ENCODE data around the gene RPAP2. TPM values are rescaled to one million over a fixed set of nuclear protein-coding genes. Genes with fewer than 3 reads are reported as not detected.

Gene RPAP2
- total RNA-seq, 2 experiments from 2014 or later = 23.4 to 26.5 TPM

- intact Hi-C loops (cut with DNase I, micrococcal nuclease) = no loop called here
- CTCF ChIA-PET = no interaction called here
- ATAC-seq (ENCODE audit: poor library complexity) (no peak), DNase-seq (no peak)
- Histone ChIP-seq H3K9me3 (ENCODE audit: control insufficient read depth in 1 of 2, insufficient read depth in 1 of 2, low read length in 2 of 2) (peaks cover 10 to 23% of the 10 kb centered on the region in 2 experiments), H3K4me1 (ENCODE audit: insufficient read depth, low read length) (no peaks in the 10 kb centered on the region), H3K27ac (ENCODE audit: low read depth in 1 of 2, low read length in 2 of 2) (no peak overlapping the region), H3K36me3 (ENCODE audit: insufficient read depth, low read length) (peaks cover 26% of the 10 kb centered on the region), H3K27me3 (ENCODE audit: control insufficient read depth in 1 of 2, insufficient read depth in 2 of 2, low read length in 2 of 2) (no peaks in the 10 kb centered on the region), H3K4me3 (ENCODE audit: low read length) (no peak overlapping the region)
- POLR2A ChIA-PET = no interaction called here
- no peak for TF ChIP-seq CTCF (IDR thresholded peaks at IDR 0.05)
- Mint-ChIP-seq H3K27ac (no peak overlapping the region), H3K4me3 (no peak overlapping the region), H3K36me3 (ENCODE audit: low read depth) (peaks cover 83% of the 10 kb centered on the region), H3K4me1 (ENCODE audit: low read depth) (peaks cover 18% of the 10 kb centered on the region), H3K9me3 (peaks cover 18% of the 10 kb centered on the region), H3K27me3 (no peaks in the 10 kb centered on the region)
Measured at GRCh38 chr1:92326681-92327080, 27.8 kb downstream of the RPAP2 start.

- DNase-seq (no peak), ATAC-seq (ENCODE audit: poor library complexity) (no peak)
- Mint-ChIP-seq H3K36me3 (ENCODE audit: low read depth) (peaks cover 83% of the 10 kb centered on the region), H3K27me3 (no peaks in the 10 kb centered on the region), H3K4me1 (ENCODE audit: low read depth) (peaks cover 24% of the 10 kb centered on the region), H3K27ac (no peak overlapping the region), H3K9me3 (peaks cover 18% of the 10 kb centered on the region), H3K4me3 (no peak overlapping the region)
- ChIA-PET CTCF (no interaction called here), POLR2A (no interaction called here)
- no peak for TF ChIP-seq CTCF (IDR thresholded peaks at IDR 0.05)
- Histone ChIP-seq H3K27ac (ENCODE audit: low read depth in 1 of 2, low read length in 2 of 2) (no peak overlapping the region), H3K4me1 (ENCODE audit: insufficient read depth, low read length) (no peaks in the 10 kb centered on the region), H3K9me3 (ENCODE audit: control insufficient read depth in 1 of 2, insufficient read depth in 1 of 2, low read length in 2 of 2) (peaks cover 10 to 23% of the 10 kb centered on the region in 2 experiments), H3K27me3 (ENCODE audit: control insufficient read depth in 1 of 2, insufficient read depth in 2 of 2, low read length in 2 of 2) (no peaks in the 10 kb centered on the region), H3K36me3 (ENCODE audit: insufficient read depth, low read length) (peaks cover 26% of the 10 kb centered on the region), H3K4me3 (ENCODE audit: low read length) (no peak overlapping the region)
- intact Hi-C loops (cut with DNase I, micrococcal nuclease) = no loop called here
Measured at GRCh38 chr1:92327794-92328193, 28.9 kb downstream of the RPAP2 start.

DNA sequence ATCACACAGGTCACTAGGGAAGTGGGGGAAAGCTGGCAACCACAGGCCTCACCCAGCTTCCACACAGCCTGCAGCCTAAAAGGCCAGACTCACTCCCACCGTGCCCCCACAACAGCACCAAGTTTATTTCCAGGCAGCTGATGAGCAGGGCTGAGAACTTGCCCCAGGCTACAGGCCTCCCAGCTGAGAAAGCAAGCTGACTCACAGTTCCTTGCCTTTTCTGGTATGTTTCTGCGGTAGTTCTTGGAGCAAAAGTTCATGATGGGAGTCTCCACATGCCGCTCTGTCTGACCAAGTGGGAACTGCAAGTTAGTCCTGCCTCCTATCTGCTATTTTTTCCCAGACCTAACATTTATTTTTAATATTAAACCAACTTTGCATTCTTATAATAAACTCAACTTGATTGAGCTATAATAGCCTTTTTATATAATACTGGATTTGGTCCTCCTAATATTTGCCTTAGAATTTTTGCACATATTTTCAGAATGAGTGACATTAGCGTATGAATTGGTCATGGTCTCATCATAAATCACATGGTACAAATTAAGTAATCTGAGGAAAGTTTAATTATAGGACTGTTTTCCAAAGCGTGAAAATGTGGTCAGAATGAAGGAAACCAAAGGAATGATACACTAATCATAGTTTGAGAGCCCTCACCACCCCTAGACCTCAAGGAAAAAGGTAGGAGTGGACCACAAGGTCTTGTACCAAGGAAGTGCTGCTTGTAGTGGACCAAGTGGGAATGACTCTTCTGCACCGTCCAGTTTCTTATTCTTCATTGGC is 30.7 kb downstream of the RPAP2 start:
- Histone ChIP-seq H3K9me3 (ENCODE audit: control insufficient read depth in 1 of 2, insufficient read depth in 1 of 2, low read length in 2 of 2) (peaks cover 10 to 23% of the 10 kb centered on the region in 2 experiments), H3K27me3 (ENCODE audit: control insufficient read depth in 1 of 2, insufficient read depth in 2 of 2, low read length in 2 of 2) (no peaks in the 10 kb centered on the region), H3K4me1 (ENCODE audit: insufficient read depth, low read length) (no peaks in the 10 kb centered on the region), H3K4me3 (ENCODE audit: low read length) (no peak overlapping the region), H3K36me3 (ENCODE audit: insufficient read depth, low read length) (peaks cover 20% of the 10 kb centered on the region), H3K27ac (ENCODE audit: low read depth in 1 of 2, low read length in 2 of 2) (no peak overlapping the region)
- POLR2A ChIA-PET = no interaction called here
- no peak for ATAC-seq (ENCODE audit: poor library complexity)
- peaks cover 18% of the 10 kb centered on the region for H3K9me3 Mint-ChIP-seq
- peaks cover 84% of the 10 kb centered on the region for H3K36me3 Mint-ChIP-seq (ENCODE audit: low read depth)
- H3K4me3 Mint-ChIP-seq = no peak overlapping the region
- H3K27me3 Mint-ChIP-seq = no peaks in the 10 kb centered on the region
- peaks cover 17% of the 10 kb centered on the region for H3K4me1 Mint-ChIP-seq (ENCODE audit: low read depth)
- CTCF ChIA-PET = no interaction called here
- DNase-seq = no peak
- H3K27ac Mint-ChIP-seq = no peak overlapping the region
- no peak for TF ChIP-seq CTCF (IDR thresholded peaks at IDR 0.05)
- intact Hi-C loops (cut with DNase I, micrococcal nuclease) = no loop called here
